Fibroblast of skin of back (primary cell): ENCODE measurements around the gene UGT2A2.

ENCODE experiments used
- DNase-seq: peaks from one replicate; pipeline ENCODE4 v3.0.0-alpha.2; 2013

The UGT2A2 gene

GRCh38 chr4:69568787-69569186, 70.7 kb downstream of the UGT2A2 start:
- no peak for DNase-seq

GRCh38 chr4:69563424-69563823, 76.0 kb downstream of the UGT2A2 start:
- no peak for DNase-seq

GRCh38 chr4:69549651-69550050, 89.8 kb downstream of the UGT2A2 start:
- DNase-seq = no peak

GRCh38 chr4:69546134-69546765, 93.2 kb downstream of the UGT2A2 start:
- DNase-seq = peak; percentile 21
